ENCODE results near the gene GAL3ST2.
"Not testable (repeated sequence)": the region's sequence is repeated elsewhere in the genome, so short reads cannot be mapped to it uniquely, and the experiment has no call there.

The GAL3ST2 gene

GRCh38 chr2:241776336-241777169 is at the start of gene GAL3ST2:
Gene GAL3ST2, plus strand, starts transcription at chr2:241776822. Its CDS starts 134 bp downstream, at chr2:241776956.
- no peak for DNase-seq (ENCODE audit: low spot score)

- DNase-seq (ENCODE audit: low spot score), result no peak
These were observed 48.6 kb upstream of the GAL3ST2 start for GRCh38 chr2:241728000-241728399.

GRCh38 chr2:241728627-241729026 is 48.0 kb upstream of the GAL3ST2 start:
- DNase-seq (ENCODE audit: low spot score), result no peak

- no peak for DNase-seq (ENCODE audit: low spot score)
These were observed 46.8 kb upstream of the GAL3ST2 start for GRCh38 chr2:241729868-241730267.

GRCh38 chr2:241730671-241731293 is 45.8 kb upstream of the GAL3ST2 start:
- peak; percentile 16 for DNase-seq (ENCODE audit: low spot score)

GRCh38 chr2:241732513-241733186 is 44.0 kb upstream of the GAL3ST2 start:
- peak; percentile 78 for DNase-seq (ENCODE audit: low spot score)

- DNase-seq (ENCODE audit: low spot score), result no peak
These were observed 43.0 kb upstream of the GAL3ST2 start for GRCh38 chr2:241733391-241734207.

GRCh38 chr2:241734208-241734466 is 42.5 kb upstream of the GAL3ST2 start:
- DNase-seq (ENCODE audit: low spot score), result no peak

- peak; percentile 94 for DNase-seq (ENCODE audit: low spot score)
These were observed 42.0 kb upstream of the GAL3ST2 start, which contains the start of gene D2HGDH for GRCh38 chr2:241734467-241735208. Gene D2HGDH, plus strand, starts transcription at chr2:241734630. Its CDS starts 595 bp downstream, at chr2:241735225.

- DNase-seq (ENCODE audit: low spot score), result no peak
These were observed 40.5 kb upstream of the GAL3ST2 start for GRCh38 chr2:241736111-241736510.

- DNase-seq (ENCODE audit: low spot score), result no peak
These were observed 38.5 kb upstream of the GAL3ST2 start for GRCh38 chr2:241738040-241738686.

- DNase-seq (ENCODE audit: low spot score), result no peak
These were observed 37.4 kb upstream of the GAL3ST2 start for GRCh38 chr2:241739177-241739576.

- peak; percentile 47 for DNase-seq (ENCODE audit: low spot score)
These were observed 37.0 kb upstream of the GAL3ST2 start for GRCh38 chr2:241739651-241740050.

- DNase-seq (ENCODE audit: low spot score), result peak; percentile 74
These were observed 35.6 kb upstream of the GAL3ST2 start for GRCh38 chr2:241741016-241741415.

GRCh38 chr2:241742320-241742939 is 34.2 kb upstream of the GAL3ST2 start:
- no peak for DNase-seq (ENCODE audit: low spot score)

GRCh38 chr2:241743008-241743407 is 33.6 kb upstream of the GAL3ST2 start:
- not testable (repeated sequence) for DNase-seq (ENCODE audit: low spot score)

- no peak for DNase-seq (ENCODE audit: low spot score)
These were observed 33.0 kb upstream of the GAL3ST2 start for GRCh38 chr2:241743620-241744019.

- DNase-seq (ENCODE audit: low spot score), result no peak
These were observed 32.4 kb upstream of the GAL3ST2 start for GRCh38 chr2:241744028-241744754.

- DNase-seq (ENCODE audit: low spot score), result no peak
These were observed 31.3 kb upstream of the GAL3ST2 start for GRCh38 chr2:241745276-241745675.

GRCh38 chr2:241746084-241746483 is 30.5 kb upstream of the GAL3ST2 start:
- DNase-seq (ENCODE audit: low spot score), result no peak
